ENCODE measurements around the gene CBX1.
A peak's percentile ranks its signal among the peaks of the same experiment; 100 is the strongest.
"Not testable (repeated sequence)": the region's sequence is repeated elsewhere in the genome, so short reads cannot be mapped to it uniquely, and the experiment has no call there.

Gene CBX1

DNA sequence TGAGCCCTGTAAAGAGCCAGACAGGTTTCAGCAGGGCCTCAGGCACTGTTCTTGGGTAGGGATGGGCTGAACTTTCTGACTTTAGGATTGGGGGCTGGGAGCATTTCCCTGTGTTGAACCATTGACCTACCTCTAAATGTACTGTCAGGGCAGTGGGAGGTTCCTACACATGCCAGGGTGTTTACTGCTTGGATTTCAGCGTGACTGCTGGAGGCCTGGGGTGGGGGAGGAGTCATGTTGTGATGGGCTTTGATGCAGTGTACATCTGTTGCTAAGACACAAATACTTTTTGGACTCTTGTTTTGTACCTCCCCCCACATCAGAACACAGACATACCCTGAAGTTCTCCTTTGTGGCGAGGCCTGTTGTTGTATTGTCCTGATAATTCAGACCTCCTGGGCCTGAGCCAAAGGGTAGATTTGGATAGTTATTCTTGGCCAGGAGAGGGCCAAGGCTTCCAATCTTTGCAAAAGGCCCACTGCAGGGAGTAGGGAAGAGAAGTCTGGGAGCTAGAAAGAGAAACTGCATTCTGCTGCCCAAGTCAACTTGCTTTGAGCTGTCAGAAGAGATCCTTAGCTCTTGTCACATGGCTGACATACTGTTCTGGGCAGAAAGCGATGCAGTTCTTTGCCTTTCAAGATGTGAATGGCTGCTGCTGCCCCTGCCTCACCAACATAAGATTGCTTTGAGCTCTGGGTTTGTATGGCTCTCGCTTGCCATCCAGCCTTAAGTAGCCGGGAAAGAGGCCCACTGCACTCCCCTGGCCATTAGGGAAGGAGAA lies 49.4 kb downstream of the CBX1 start:
- DNase-seq (ENCODE audit: low spot score) = peak; percentile 52

DNA sequence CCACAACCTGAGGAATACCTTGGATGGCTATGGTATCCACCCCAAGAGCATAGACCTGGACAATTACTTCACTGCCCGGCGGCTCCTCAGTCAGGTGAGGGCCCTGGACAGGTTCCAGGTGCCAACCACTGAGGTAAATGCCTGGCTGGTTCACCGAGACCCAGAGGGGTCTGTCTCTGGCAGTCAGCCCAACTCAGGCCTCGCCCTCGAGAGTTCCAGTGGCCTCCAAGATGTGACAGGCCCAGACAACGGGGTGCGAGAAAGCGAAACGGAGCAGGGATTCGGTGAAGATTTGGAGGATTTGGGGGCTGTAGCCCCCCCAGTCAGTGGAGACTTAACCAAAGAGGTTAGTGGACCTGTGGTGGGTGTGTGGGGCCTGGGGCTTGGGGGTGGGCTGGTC lies 50.0 kb downstream of the CBX1 start:
- peak; percentile 33 for DNase-seq (ENCODE audit: low spot score)

- DNase-seq (ENCODE audit: low spot score) = peak; percentile 93
Measured at GRCh38 chr17:48048384-48049126, 52.7 kb downstream of the CBX1 start.

- peak; percentile 100 for DNase-seq (ENCODE audit: low spot score)
Measured at GRCh38 chr17:48047741-48048383, 53.4 kb downstream of the CBX1 start, which contains the start of gene NFE2L1. Gene NFE2L1 (plus strand): TSS chr17:48048359. CDS start chr17:48051119, 2,760 bp downstream.

GRCh38 chr17:48047113-48047740 lies 54.1 kb downstream of the CBX1 start:
- DNase-seq (ENCODE audit: low spot score) = peak; percentile 49

DNA sequence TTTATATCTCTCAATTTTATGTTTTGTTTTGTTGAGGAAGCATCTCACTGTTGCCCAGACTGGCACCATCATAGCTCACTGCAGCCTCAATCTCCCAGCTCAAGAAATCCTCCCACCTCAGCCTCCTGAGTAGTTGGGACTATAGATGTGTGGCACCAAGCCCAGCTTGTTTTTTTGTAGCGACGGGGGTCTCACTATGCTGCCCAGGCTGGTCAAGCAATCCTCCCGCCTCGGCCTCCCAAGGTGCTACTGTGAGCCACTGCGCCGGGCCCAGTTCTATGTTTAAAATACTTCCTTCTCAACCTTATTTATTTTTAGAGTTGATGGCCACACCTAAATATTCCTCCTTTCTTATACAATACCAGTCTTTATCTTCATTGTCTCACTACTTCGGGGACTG lies 55.0 kb downstream of the CBX1 start:
- DNase-seq (ENCODE audit: low spot score) = no peak

- DNase-seq (ENCODE audit: low spot score) = no peak
Measured at GRCh38 chr17:48045316-48046001, 55.8 kb downstream of the CBX1 start.

DNA sequence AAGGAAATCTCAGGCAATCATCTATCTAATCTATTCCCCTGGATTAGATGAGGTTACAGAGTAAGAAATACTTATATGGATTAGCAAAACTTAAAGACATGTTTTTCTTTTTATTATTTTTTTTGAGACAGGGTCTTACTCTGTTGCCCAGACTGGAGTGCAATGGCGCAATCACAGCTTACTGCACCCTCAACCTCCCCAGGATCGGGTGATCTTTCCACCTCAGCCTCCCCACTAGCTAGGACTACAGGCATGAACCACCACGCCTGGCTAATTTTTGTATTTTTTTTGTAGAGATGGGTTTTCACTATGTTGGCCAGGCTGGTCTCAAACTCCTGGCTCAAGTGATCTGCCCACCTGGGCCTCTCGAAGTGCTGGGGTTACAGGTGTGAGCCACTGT lies 56.4 kb downstream of the CBX1 start:
- DNase-seq (ENCODE audit: low spot score) = no peak

GRCh38 chr17:48043176-48043575 lies 58.1 kb downstream of the CBX1 start:
- peak; percentile 36 for DNase-seq (ENCODE audit: low spot score)

DNA sequence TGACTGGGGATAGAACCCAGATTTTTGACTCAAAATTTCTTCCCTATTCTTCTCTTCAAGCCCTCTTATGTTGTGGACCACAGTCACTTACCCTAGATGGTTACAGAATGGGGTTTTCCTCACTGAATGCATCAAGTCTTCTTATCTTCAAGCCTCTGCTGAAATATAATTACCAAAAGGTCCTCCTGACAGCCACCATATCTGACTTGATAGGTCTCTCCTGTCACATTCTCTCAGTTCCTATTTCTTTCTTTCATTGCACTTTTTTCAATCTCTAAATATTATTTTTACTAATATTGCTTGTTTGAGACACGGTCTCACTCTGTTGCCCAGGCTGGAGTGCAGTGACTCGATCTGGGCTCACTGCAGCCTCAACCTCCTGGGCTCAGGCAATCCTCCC lies 62.6 kb downstream of the CBX1 start:
- no peak for DNase-seq (ENCODE audit: low spot score)

DNA sequence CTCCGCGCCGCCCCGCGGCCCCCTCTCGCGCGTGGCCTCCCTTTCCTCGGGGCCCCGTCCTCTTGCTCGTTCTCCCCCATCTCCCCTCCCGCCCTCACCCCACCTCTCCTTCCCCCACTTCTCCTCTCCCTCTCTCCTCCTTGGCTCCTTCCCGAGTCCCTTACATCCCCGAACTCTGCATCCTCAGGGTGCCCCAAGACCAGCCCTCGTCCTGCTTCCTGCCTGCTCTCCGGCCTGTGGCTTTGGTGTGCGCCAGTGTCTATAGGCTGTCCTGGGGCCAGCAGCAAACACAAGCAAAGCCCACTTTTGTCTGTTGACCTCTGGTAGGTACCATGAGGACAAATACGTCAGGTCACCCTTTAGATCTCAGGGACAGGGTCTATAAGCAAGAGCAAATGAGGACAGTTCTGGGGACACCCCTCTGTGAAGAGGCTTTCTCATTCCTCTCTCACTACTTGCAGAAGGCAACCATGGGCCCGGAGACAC lies 63.4 kb downstream of the CBX1 start:
- DNase-seq (ENCODE audit: low spot score) = no peak

DNA sequence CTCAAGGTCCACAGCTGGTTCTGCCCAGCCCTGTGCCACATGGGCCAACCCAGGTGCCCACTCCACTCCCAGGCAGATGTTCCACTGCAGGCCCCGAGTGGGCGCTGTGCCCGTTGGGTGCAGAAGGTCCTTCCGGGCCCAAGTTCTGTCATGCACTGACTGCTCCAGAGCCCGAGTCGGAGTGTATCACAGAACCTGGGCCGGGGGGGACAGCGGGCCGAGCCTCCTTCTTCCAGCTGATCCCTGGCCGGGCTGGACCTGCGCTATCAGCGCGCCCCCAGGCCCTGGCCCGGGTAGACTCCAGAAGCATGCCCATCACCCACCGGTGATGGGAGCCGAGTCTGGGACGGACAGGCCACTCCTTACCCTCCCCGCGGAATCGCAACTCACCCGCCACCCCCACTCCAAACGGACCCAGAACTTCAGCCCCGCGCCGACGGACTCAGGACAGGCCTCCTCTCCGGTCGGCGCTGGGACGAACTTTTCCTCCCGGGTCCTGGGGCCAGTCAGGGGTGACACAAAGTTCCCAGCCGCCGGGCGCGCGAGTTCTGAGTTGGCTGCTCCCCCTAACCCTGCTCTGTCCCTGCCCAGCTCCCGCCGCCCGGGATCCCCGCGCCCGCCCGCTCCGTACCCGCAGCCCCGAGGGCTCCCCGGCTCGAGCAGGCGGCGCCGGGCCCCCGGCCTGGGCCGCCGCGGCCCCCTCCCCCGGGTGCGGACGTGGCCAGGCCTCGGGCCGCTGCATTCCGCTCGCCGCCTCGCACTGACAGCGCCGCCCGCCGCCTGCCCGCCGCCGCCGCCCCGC lies 64.0 kb downstream of the CBX1 start, which contains the start of gene COPZ2:
Gene COPZ2, minus strand, starts transcription at position 762 of the 802 bp plus-strand sequence. Its CDS starts 20 bp downstream, at position 742.
- peak; percentile 49 for DNase-seq (ENCODE audit: low spot score)

GRCh38 chr17:48036693-48037035 lies 64.6 kb downstream of the CBX1 start:
- no peak for DNase-seq (ENCODE audit: low spot score)

DNA sequence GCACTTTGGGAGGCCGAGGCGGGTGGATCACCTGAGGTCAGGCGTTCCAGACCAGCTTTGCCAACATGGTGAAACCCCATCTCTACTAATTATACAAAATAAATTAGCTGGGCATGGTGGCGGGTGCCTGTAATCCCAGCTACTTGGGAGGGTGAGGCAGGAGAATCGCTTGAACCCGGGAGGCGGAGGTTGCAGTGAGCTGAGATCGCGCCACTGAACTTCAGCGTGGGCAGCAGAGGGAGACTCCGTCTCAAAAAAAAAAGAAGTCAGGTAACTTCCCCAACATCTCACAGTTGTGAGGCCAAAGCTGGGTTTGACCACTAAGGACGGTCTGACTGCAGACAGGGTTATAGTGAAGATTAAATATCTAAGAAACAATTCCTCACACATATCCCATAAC lies 66.5 kb downstream of the CBX1 start:
- DNase-seq (ENCODE audit: low spot score) = not testable (repeated sequence)

- DNase-seq (ENCODE audit: low spot score) = no peak
Measured at GRCh38 chr17:48031966-48032365, 69.3 kb downstream of the CBX1 start.

DNA sequence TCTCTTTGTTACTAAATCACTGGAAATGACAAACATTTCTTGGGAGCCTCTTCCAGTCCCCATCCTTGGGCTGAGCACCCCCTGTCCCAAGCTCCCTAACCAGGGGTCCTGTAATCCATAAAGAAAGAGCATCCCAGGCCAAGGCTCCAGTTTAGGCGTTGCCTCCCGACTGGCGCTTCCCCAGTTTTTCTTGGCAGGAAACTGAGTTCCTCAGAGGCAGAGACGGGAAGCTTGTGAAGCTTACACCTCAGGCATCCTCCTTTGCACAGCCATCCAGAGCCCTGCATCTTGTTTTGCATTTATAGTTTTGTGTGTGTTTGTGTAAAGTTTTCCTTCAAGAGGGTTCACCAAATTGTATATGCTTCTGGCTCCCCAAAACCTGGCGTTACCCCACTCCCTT lies 70.7 kb downstream of the CBX1 start:
- DNase-seq (ENCODE audit: low spot score) = no peak

DNA sequence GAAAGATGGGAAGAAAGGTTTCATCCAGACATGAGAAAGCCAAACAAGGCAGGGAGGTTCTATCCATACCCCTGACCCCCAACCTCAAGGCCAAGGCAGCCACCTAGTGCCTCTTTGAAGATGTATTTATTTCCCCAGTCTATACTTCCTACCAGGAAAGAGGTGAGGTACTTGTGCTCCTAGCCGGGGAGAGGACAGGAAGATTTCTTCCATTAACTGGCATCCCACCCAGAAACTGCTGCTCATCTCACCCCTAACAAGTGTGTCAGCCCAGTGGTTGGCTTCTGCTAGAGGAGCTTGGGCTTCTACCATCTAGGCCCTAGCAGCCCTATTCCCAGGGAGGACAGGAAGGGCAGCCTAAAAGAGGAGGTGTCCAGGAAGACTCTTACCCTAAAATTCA lies 72.5 kb downstream of the CBX1 start:
- no peak for DNase-seq (ENCODE audit: low spot score)

- DNase-seq (ENCODE audit: low spot score) = no peak
Measured at GRCh38 chr17:48027322-48027981, 73.8 kb downstream of the CBX1 start.

- peak; percentile 88 for DNase-seq (ENCODE audit: low spot score)
Measured at GRCh38 chr17:48026502-48027321, 74.6 kb downstream of the CBX1 start.

Data from kidney tubule cell (primary cell).